Glutamatergic neuron (in vitro differentiated cells): Measurements from ENCODE around the gene ALDH3A2. TPM values are rescaled to one million over a fixed set of nuclear protein-coding genes. Genes with fewer than 3 reads are reported as not detected.

Source experiments
- DNase-seq: peaks from one replicate; pipeline ENCODE4 v3.0.0; 2022
- H3K27ac Mint-ChIP-seq: one replicate; pipeline ENCODE4 v1.8.0; 2020; ENCODE audit warnings: mild to moderate bottlenecking, mixed read lengths, inconsistent platforms; ENCODE audit not compliant: unreplicated experiment
- H3K27me3 Mint-ChIP-seq: one replicate; pipeline ENCODE4 v1.8.0; 2020; ENCODE audit warnings: mild to moderate bottlenecking, moderate library complexity, mixed read lengths, inconsistent platforms; ENCODE audit not compliant: unreplicated experiment
- H3K36me3 Mint-ChIP-seq: one replicate; pipeline ENCODE4 v1.8.0; 2020; ENCODE audit warnings: mild to moderate bottlenecking, mixed read lengths, inconsistent platforms; ENCODE audit not compliant: unreplicated experiment
- H3K4me1 Mint-ChIP-seq: one replicate; pipeline ENCODE4 v1.8.0; 2020; ENCODE audit warnings: mild to moderate bottlenecking, low read depth, mixed read lengths, inconsistent platforms; ENCODE audit not compliant: unreplicated experiment
- H3K4me3 Mint-ChIP-seq: one replicate; pipeline ENCODE4 v1.8.0; 2020; ENCODE audit warnings: mild to moderate bottlenecking, mixed read lengths, inconsistent platforms; ENCODE audit not compliant: unreplicated experiment
- H3K9me3 Mint-ChIP-seq: one replicate; pipeline ENCODE4 v1.8.0; 2020; ENCODE audit warnings: mild to moderate bottlenecking, moderate library complexity, mixed read lengths, inconsistent platforms; ENCODE audit not compliant: unreplicated experiment
- CTCF ChIP-seq: fragments of 200-600 bp; sonication (generic); IDR thresholded peaks from one replicate; pipeline ENCODE4 v1.5.0; 2021; ENCODE audit not compliant: partially characterized antibody, unreplicated experiment
- long read RNA-seq: library from polyadenylated mRNA; unstranded; transcript quantifications from one replicate; pipeline ENCODE4 v2.0.0, GENCODE V29; 2020; ENCODE audit not compliant: unreplicated experiment
- total RNA-seq: library from RNA; stranded (reverse); fragmentation: NEBNext Ultra II Directional; extraction: Animal tissue kit (Norgen Biotek cat#: 25700); gene quantifications from one replicate; pipeline ENCODE4 v1.2.1, GENCODE V29; 2021; ENCODE audit not compliant: unreplicated experiment

Gene ALDH3A2
- 42.6 TPM for total RNA-seq
- long read RNA-seq, transcript ALDH3A2-201 (10 exons, 3,928 nt), result major isoform, 12 of 14 reads
- long read RNA-seq, partial matches to known transcripts, result 0 of 14 reads
- long read RNA-seq, other reads (novel, unspliced or antisense), result 0 of 14 reads

DNA sequence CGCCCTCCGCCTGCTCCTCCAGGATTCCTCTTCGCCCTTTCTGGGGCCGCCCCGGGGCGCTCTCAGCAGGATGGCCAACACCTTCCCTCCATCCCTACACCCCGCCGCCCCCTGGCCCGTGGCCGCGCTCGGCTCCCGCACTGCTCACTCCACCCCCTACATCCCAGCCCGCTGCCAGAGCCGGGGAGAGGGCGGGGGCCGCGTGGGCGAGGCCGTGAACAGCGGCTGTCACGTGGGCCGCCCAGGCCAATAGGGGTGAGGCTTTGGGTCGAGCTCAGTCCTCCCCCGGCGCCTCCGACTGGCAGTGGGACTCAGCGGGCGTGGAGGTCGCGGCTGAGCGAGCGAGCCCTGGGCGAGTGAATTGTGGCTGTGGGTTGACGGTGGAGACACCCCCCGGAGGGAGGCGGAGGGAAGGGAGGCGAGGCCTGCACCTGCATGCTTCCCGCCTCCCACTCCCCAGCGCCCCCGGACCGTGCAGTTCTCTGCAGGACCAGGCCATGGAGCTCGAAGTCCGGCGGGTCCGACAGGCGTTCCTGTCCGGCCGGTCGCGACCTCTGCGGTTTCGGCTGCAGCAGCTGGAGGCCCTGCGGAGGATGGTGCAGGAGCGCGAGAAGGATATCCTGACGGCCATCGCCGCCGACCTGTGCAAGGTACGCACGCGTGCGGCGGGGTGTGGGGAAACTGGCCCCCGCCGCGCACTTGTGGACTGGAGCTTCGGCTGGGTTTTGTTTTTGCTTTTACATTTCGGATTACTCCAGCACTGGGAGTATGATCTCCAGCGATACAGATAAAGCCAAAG is at the start of gene ALDH3A2:
ALDH3A2 (plus strand) TSS at position 277 of the 799 bp plus-strand sequence; CDS start at position 498, 221 bp downstream.
- DNase-seq, result peak; percentile 97
- Mint-ChIP-seq H3K4me1 (peaks cover 12% of the 10 kb centered on the region), H3K27ac (peak within 1 kb of the TSS; percentile 85), H3K9me3 (peaks cover 17% of the 10 kb centered on the region), H3K27me3 (peaks cover 11% of the 10 kb centered on the region), H3K36me3 (peaks cover 4% of the 10 kb centered on the region), H3K4me3 (peak within 1 kb of the TSS; percentile 94)
- no peak for TF ChIP-seq CTCF

DNA sequence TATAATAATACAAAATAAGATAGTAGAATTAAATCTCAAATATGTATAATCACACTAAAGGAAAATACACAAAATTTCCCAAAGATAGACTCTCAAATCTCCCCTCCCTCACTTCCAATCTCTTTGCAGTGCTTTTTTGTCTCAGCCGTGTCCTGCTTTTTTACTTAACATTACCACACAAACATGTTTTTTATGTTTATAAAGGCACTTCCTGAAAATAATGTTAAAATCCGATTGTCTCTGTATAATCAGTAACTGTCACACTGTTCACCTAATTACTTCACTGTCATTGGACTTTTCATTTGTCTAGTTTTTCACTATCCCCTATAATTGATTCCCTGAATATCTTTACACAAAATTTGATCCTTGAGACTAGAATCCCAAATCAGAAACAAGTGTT is 38.2 kb upstream of the ALDH3A2 start:
- Mint-ChIP-seq H3K36me3 (no peaks in the 10 kb centered on the region), H3K4me1 (no peaks in the 10 kb centered on the region), H3K27ac (no peak overlapping the region), H3K27me3 (no peaks in the 10 kb centered on the region), H3K4me3 (no peak overlapping the region), H3K9me3 (peaks cover 2% of the 10 kb centered on the region)
- no peak for DNase-seq
- TF ChIP-seq CTCF, result no peak

DNA sequence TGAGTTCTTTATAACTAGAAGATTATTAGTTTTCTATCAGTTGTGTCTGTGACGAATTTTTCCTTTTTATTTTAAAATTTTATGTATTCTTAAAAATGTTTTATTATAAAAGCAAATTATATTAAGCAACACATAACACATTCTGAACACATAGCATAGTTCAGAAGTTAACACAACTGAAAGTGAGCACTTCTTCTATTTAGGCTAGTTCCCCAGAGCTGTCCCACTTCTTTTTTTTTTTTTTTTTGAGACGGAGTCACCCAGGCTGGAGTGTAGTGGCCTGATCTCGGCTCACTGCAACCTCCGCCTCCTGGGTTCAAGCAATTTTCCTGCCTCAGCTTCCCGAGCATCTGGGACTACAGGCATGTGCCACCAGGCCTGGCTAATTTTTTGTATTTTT is 37.7 kb upstream of the ALDH3A2 start:
- Mint-ChIP-seq H3K4me1 (no peaks in the 10 kb centered on the region), H3K4me3 (no peak overlapping the region)
- TF ChIP-seq CTCF, result no peak

DNA sequence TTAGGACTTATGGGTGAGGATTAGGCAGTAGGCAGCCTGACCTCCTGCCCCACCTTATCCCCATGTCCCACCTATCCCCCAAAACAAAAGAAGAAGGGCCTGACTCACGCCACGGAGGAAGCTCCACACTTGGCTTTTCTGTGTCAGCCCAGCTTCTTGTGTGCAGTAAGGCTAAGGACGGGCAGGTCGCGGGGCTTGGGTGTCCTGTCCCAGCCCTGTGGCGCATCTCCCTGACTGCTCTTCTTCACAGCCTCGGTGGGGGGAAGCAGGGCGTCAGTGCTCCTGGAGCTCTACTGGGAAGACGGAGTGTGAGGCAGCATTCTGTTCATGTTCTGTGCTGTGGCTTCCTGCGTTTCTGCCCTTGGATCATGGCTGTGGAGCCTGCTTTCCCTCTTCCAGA is 34.6 kb upstream of the ALDH3A2 start:
- Mint-ChIP-seq H3K36me3 (peaks cover 12% of the 10 kb centered on the region), H3K4me3 (no peak overlapping the region), H3K9me3 (peaks cover 2% of the 10 kb centered on the region), H3K27me3 (no peaks in the 10 kb centered on the region), H3K4me1 (no peaks in the 10 kb centered on the region), H3K27ac (no peak overlapping the region)
- DNase-seq, result no peak
- TF ChIP-seq CTCF, result no peak

More for the DNA sequence above, 37.7 kb upstream of the ALDH3A2 start:
- no peaks in the 10 kb centered on the region for H3K36me3 Mint-ChIP-seq
- H3K27me3 Mint-ChIP-seq, result no peaks in the 10 kb centered on the region
- no peak for DNase-seq
- peaks cover 2% of the 10 kb centered on the region for H3K9me3 Mint-ChIP-seq
- H3K27ac Mint-ChIP-seq, result no peak overlapping the region

DNA sequence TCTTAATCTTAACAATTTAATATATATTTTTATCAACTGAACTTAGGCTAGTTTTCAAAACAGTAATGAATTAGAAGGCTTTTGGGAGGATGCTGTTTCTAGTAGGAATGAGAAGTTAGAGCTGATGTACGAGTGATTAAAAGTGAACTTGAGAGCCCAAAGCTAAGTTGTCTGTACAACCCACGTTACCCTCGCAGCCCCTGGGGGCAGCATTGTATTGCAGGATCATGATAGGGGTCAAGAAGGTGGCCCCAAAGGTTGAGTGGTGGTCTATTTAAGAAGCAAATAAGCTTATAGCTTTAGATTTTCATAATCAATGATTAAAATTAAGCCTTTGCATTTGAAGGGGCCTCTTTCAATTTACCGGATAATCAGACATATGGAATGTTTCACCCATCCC is 33.7 kb upstream of the ALDH3A2 start:
- Mint-ChIP-seq H3K27me3 (no peaks in the 10 kb centered on the region), H3K9me3 (peaks cover 4% of the 10 kb centered on the region), H3K4me1 (no peaks in the 10 kb centered on the region), H3K4me3 (no peak overlapping the region), H3K27ac (no peak overlapping the region), H3K36me3 (peaks cover 22% of the 10 kb centered on the region)
- no peak for DNase-seq
- no peak for TF ChIP-seq CTCF
